Gastrocnemius medialis (tissue), 4 donors: ENCODE results near the gene ZFYVE27.
A peak's percentile ranks its signal among the peaks of the same experiment; 100 is the strongest.

Experiments
- POLR2A ChIP-seq, 2 donors: fragments of 450-650 bp; IDR thresholded peaks; one replicate each; pipeline ENCODE4 v1.6.1; 2017; ENCODE audit warnings: antibody characterized with exemption in 2 of 2, mild to moderate bottlenecking in 2 of 2, moderate library complexity in 2 of 2
- TF ChIP-seq, protein P1 (sequence below), 5 experiments: fragments of 450-650 bp in 3 of 5; fragments of 200-600 bp in 2 of 5; sonication (generic) in 2 of 5; IDR thresholded peaks in 4 of 5; conservative IDR thresholded peaks in 1 of 5; 1 replicate in 4 of 5; 2 replicates in 1 of 5; pipeline ENCODE4 v1.5.1; 2016 to 2019; ENCODE audit warnings: antibody characterized with exemption in 5 of 5, mild to moderate bottlenecking in 3 of 5, moderate library complexity in 3 of 5

DNA sequence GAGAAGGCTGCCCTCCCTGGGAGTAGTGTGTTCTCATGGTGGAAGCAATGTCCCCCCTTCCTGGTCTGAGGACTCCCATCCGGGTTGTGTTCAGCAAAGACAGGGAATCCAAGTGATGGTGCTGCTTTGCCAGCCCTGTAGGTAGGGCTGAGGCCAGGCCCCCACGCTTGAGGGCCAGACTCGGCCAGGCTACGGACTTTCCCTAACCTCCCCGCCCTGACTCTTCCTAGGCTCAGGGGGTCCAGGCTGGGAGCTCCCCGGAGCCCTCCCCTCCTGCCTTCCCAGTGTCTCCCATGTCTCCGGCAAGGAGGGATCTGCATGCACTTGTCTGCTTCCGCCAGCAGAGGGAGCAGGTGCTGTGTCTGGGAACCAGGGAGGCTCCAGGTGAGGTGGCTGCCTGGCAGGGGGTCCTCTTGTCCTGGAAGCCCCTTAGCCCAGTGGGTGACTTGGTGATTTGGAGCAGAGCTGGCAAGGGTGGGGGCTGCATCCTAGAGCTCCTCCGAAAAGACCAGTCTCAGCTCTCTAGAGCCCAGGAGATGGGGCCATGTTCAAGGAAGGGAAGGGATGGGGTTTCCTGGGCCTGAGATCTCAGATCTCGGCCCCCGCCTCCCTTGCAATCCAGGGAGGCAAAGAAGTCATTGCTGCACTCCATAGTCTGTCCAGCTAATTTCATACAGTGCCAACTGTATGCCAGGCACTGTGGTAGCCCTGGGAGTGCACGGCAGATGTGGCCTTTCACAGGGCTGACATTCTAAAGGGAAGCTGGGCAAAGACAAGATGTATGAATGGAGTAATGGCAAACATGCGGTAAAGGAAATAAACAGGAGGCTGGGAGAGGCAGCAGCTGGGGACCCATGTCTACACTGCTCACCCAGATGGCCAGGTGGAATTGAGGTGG is 55.1 kb downstream of the ZFYVE27 start:
- TF ChIP-seq, protein P1, sequence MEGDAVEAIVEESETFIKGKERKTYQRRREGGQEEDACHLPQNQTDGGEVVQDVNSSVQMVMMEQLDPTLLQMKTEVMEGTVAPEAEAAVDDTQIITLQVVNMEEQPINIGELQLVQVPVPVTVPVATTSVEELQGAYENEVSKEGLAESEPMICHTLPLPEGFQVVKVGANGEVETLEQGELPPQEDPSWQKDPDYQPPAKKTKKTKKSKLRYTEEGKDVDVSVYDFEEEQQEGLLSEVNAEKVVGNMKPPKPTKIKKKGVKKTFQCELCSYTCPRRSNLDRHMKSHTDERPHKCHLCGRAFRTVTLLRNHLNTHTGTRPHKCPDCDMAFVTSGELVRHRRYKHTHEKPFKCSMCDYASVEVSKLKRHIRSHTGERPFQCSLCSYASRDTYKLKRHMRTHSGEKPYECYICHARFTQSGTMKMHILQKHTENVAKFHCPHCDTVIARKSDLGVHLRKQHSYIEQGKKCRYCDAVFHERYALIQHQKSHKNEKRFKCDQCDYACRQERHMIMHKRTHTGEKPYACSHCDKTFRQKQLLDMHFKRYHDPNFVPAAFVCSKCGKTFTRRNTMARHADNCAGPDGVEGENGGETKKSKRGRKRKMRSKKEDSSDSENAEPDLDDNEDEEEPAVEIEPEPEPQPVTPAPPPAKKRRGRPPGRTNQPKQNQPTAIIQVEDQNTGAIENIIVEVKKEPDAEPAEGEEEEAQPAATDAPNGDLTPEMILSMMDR (IDR thresholded peaks at IDR 0.05 in 4 of 5, conservative IDR thresholded peaks at IDR 0.05 in 1 of 5): peak; percentile 87 to 96 (median 94)
- TF ChIP-seq POLR2A (IDR thresholded peaks at IDR 0.05): no peak
